Mesodermal cell (in vitro differentiated cells): Measurements from ENCODE around the gene ZMIZ1.
A peak's percentile ranks its signal among the peaks of the same experiment; 100 is the strongest.

Experiments
- H3K27ac ChIP-seq: 2 replicates; pipeline ENCODE4 v1.7.0; 2013; ENCODE audit warnings: mild to moderate bottlenecking, low read depth, low read length, moderate library complexity; ENCODE audit not compliant: severe bottlenecking
- H3K36me3 ChIP-seq: 2 replicates; pipeline ENCODE4 v1.7.1; 2013; ENCODE audit warnings: mild to moderate bottlenecking, low read length, moderate library complexity; ENCODE audit not compliant: control insufficient read depth, insufficient read depth
- H3K4me1 ChIP-seq: one replicate; pipeline ENCODE4 v1.7.1; 2013; ENCODE audit warnings: mild to moderate bottlenecking, low read length; ENCODE audit not compliant: insufficient read depth, control insufficient read depth, poor library complexity, severe bottlenecking
- H3K4me3 ChIP-seq: 2 replicates; pipeline ENCODE4 v1.7.0; 2013; ENCODE audit warnings: low read length, control low read depth, mild to moderate bottlenecking; ENCODE audit not compliant: insufficient read depth, poor library complexity, severe bottlenecking; ENCODE audit errors: extremely low read depth
- H3K9me3 ChIP-seq: 2 replicates; pipeline ENCODE4 v1.7.1; 2013; ENCODE audit warnings: mild to moderate bottlenecking, low read length, moderate library complexity; ENCODE audit not compliant: control insufficient read depth
- WGBS, 2 experiments: methylation state at CpG; one replicate each; pipeline ENCODE4 v1.1.5; 2013; ENCODE audit warnings: missing lambda C conversion rate in 2 of 2; ENCODE audit not compliant: insufficient coverage in 2 of 2; 5-methylcytosine and 5-hydroxymethylcytosine counted together

The ZMIZ1 gene

DNA sequence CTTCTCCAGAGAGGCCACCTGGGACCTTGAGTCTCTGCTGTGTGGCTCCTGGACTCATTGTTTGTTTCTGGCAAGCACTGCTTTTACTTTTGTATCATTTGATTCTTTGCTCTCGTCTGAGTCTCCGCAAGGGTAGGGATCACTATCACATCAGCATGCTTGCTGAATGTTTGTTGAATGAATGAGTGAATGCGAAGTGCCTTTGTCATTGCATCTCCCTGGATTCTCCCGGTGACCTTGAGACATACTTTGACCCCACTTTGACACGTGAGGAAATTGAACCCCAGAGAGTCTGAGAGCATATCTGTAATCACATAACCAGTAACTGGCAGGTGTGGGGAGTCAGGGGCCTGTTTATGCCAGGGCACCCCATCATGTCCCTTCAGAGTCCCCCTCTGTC, 92.8 kb downstream of the ZMIZ1 start:
- Histone ChIP-seq H3K27ac (no peak overlapping the region), H3K9me3 (no peaks in the 10 kb centered on the region), H3K4me1 (peaks cover 41% of the 10 kb centered on the region), H3K36me3 (peaks cover 69% of the 10 kb centered on the region), H3K4me3 (no peak overlapping the region)
- WGBS, 2 experiments, result 38 to 80% methylated on average over 2 to 5 of the region's 5 CpGs

DNA sequence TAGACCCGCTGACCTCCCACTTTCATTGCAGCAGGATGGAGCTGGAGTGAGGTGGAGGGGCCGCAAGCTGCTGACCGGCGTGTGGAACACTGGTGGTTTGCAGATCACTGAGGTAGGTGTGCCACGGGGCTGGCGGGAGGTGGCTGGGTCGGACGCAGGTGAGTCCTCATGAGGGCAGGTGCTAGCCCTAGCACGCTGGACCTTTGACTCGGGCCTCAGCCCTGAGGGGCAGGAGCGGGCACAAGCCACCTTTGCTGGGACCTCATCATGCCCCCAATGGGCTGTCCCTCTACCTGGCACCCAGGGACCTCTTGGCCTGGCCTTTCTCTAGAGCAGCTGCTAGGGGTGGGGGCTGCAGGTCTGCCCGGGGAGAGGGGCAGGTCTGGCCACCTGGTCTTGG, 93.3 kb downstream of the ZMIZ1 start:
- Histone ChIP-seq H3K36me3 (peaks cover 74% of the 10 kb centered on the region), H3K4me3 (no peak overlapping the region), H3K27ac (no peak overlapping the region), H3K9me3 (no peaks in the 10 kb centered on the region), H3K4me1 (peaks cover 37% of the 10 kb centered on the region)
- 93 to 97% methylated on average over 11 of the region's 12 CpGs for WGBS, 2 experiments

DNA sequence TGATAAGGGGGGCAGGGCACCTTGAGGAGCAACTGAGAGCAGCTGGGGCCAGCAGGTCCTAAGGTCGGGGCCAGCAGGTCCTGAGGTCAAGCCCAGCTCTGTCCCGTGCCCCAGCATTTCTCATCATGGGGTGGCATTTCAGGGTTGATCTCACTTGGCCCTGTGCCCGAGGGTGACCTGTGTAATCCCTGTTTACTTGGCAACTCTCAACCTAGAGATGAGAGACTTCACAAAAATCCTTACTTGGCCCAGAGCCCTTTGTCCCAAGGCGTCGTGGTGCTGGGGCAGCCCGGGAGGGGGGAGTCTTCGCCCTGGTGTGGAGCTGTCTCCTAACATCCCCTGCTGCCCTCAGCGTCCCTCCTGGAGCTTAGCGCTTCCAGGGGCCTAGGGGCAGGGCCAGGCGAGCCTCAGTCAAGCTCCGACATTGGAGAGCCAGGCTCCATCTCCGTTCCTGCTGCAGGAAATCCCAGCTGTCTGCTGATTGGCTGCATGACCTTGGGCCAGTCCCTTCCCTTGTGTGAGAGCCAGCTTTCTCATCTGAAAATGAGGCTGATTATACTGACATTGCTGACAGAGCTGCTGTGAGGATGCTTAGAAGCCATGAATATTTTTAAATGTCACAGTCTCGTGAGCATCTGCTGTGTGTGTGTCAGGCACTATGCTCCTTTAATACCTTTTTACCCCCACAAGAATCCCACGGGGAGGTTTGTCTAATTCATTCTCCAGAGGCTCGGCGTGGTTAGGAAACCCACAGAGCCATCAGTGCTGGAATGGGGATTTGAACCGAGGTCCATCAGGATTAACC, 94.3 kb downstream of the ZMIZ1 start:
- WGBS, 2 experiments, result 89 to 92% methylated on average over 15 to 16 of the region's 17 CpGs
- Histone ChIP-seq H3K4me1 (peaks cover 27% of the 10 kb centered on the region), H3K27ac (no peak overlapping the region), H3K4me3 (no peak overlapping the region), H3K9me3 (no peaks in the 10 kb centered on the region), H3K36me3 (peaks cover 81% of the 10 kb centered on the region)

DNA sequence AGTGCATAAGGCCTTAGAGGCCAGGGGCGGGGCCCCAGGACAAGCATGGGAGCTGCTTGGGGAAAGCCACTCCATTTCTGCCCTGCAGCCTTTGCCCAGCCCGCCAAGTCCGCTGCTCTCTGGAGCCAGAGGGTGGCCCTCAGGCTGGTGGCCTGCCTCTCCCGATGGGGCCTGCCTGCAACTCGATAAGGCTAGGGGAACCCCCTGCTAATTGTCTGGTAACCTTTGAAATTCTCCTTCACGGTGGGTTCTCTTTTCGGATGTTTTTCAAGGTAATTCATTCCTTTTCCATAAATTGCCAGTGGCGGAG, 94.9 kb downstream of the ZMIZ1 start:
- Histone ChIP-seq H3K4me3 (no peak overlapping the region), H3K27ac (no peak overlapping the region), H3K36me3 (peaks cover 85% of the 10 kb centered on the region), H3K4me1 (peaks cover 21% of the 10 kb centered on the region), H3K9me3 (no peaks in the 10 kb centered on the region)
- 90 to 96% methylated on average over 6 to 8 of the region's 8 CpGs for WGBS, 2 experiments

DNA sequence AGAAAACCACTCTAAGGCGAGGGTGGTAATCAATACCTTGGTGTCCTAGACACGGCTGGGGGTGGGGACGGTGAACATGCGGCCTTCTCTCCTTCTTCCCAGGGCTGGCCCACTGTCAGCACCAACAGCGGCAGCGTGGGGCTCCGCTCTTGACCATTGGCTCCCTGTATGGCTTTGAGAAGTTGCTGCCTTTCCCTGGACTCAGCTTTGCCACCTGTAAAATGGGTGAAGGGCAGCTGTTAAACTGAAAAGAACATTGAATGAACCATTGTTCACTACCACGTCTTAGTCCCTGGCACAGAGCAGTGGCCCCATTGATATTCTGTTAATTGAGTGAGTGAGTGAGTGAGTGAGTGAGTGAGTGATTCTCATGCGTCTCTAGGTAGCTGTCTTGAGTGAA, 95.3 kb downstream of the ZMIZ1 start:
- H3K36me3 ChIP-seq, result peaks cover 89% of the 10 kb centered on the region
- H3K9me3 ChIP-seq, result no peaks in the 10 kb centered on the region
- H3K4me3 ChIP-seq, result no peak overlapping the region
- peaks cover 17% of the 10 kb centered on the region for H3K4me1 ChIP-seq
- H3K27ac ChIP-seq, result no peak overlapping the region
- 95% methylated on average over 9 of the region's 9 CpGs for WGBS, 2 experiments

DNA sequence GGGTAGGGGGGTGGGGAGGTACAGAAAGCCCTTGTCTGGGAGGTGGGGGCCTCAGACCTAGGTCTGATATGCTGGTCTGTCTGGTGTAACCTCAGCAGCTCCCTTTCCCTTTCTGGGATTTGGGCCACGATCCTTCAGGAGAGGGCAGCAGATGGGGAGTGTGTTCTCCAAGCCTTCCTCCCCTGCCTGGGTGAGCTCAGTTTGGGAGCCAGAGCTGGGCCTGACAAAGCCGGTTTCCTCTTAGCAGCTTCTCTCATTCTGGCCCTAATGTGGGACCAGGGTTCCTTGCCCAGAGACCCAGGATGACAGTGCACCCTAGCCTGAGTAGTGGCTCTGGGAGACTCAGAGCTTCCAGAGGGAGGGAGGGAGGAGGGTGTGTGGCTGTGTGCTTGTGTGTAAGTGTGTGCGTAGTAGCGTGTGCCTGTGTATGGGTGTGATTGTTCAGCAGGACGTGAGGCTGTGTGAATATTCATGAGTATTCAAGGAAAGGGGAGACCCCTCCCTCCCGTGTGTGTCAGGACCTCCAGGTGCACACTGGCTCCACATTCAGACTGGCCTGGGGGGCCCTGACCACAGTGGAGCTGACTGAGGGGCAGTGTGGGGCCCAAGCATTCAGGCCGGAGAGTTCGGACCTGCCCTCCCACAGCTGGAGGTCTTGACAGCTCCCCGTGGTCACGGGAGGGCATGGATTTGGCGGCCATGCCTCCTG, 96.5 kb downstream of the ZMIZ1 start:
- Histone ChIP-seq H3K36me3 (peaks cover 96% of the 10 kb centered on the region), H3K27ac (peak overlapping the region; percentile 1), H3K9me3 (no peaks in the 10 kb centered on the region), H3K4me1 (peaks cover 5% of the 10 kb centered on the region), H3K4me3 (no peak overlapping the region)
- 89% methylated on average over 10 to 11 of the region's 11 CpGs for WGBS, 2 experiments

DNA sequence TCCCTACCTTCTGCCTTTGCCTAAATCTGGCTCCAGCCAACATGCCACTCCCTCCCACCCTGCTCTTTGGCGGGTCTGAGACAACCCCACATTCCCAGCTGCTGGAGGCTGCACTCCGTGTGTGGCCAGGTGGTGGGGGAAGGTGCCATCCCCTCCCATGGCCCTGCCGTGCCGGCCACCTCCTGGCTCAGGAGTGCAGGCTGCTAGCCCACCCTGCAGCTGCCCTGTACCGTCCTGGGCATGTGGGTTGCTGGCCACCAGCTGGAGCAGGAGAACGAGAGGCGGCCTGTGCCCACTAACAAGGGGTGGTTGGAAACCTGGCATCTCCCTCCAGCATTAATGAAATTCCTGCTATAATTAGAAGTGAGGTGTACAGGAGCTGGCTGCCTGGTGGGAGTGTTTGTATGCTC, 97.6 kb downstream of the ZMIZ1 start:
- H3K9me3 ChIP-seq, result no peaks in the 10 kb centered on the region
- H3K4me3 ChIP-seq, result no peak overlapping the region
- H3K36me3 ChIP-seq, result peaks cover 94% of the 10 kb centered on the region
- WGBS, 2 experiments, result 95 to 97% methylated on average over 5 of the region's 7 CpGs
- peaks cover 4% of the 10 kb centered on the region for H3K4me1 ChIP-seq
- H3K27ac ChIP-seq, result no peak overlapping the region

DNA sequence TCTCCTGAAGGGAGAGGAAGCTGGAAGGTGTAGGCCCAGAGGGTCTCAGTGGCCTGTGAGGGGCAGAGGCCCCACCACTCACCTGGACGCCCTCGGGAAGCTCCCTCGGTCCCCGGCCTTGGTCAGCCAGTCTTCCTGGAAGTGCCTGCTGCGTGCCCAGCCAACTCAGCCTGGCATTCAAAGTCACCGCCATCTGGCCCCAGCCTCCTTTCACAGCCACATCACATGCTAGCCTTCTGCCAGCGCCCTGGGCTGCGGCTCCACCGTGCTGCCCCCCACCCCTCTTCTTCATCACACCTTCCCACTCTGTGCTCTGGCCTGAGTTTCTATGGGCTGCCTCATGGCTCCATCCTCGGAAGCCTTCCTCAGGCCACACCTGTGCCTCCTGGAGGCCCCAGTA, 98.0 kb downstream of the ZMIZ1 start:
- Histone ChIP-seq H3K36me3 (peaks cover 94% of the 10 kb centered on the region), H3K4me3 (no peak overlapping the region), H3K9me3 (no peaks in the 10 kb centered on the region), H3K27ac (no peak overlapping the region), H3K4me1 (peaks cover 4% of the 10 kb centered on the region)
- 99% methylated on average over 10 of the region's 10 CpGs for WGBS, 2 experiments

DNA sequence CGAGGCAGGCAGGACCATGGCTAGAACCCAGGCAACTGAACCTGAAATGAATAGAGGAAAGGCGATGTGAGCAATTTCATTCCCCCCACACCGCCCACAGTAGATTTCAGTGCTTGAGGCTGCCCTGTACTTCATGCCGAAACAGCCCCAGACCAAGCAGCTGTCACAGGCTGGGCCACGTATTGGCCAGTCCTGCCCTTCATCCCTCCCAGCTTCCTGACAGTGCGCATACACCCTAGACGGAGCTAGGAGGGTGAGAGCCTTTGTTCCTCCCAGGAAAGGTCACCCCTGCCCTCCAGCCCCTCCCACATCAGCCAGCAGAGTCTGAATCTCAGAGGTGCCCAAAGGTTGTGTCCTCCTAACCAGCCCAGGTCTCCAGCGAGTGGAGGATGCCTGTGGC, 98.8 kb downstream of the ZMIZ1 start:
- H3K4me3 ChIP-seq, result no peak overlapping the region
- 86 to 89% methylated on average over 6 of the region's 8 CpGs for WGBS, 2 experiments
- no peak overlapping the region for H3K27ac ChIP-seq
- no peaks in the 10 kb centered on the region for H3K9me3 ChIP-seq
- H3K36me3 ChIP-seq, result peaks cover 94% of the 10 kb centered on the region
- H3K4me1 ChIP-seq, result peaks cover 4% of the 10 kb centered on the region

DNA sequence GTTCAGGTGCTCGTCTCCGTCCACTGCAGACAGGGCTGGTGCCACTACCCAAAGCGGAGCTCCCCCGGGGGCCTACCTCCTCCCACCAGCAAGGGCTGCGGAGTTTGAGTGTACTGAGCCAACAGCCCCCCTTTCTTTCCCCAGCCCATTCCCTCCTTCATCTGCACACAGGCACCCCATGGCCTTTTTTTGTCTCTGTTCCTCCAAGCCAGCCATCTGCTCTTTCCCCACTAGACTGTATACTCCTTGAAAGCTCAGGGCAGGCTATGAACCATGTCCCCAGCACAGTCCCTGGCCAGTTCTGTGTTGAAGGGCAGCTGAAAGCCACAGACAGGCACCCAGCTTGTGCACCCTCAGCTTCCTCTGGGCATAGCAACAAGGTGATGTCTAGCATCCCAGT, 99.4 kb downstream of the ZMIZ1 start:
- no peaks in the 10 kb centered on the region for H3K9me3 ChIP-seq
- peaks cover 4% of the 10 kb centered on the region for H3K4me1 ChIP-seq
- WGBS, 2 experiments, result 90 to 100% methylated on average over 4 to 5 of the region's 5 CpGs
- H3K4me3 ChIP-seq, result no peak overlapping the region
- peaks cover 92% of the 10 kb centered on the region for H3K36me3 ChIP-seq
- no peak overlapping the region for H3K27ac ChIP-seq

DNA sequence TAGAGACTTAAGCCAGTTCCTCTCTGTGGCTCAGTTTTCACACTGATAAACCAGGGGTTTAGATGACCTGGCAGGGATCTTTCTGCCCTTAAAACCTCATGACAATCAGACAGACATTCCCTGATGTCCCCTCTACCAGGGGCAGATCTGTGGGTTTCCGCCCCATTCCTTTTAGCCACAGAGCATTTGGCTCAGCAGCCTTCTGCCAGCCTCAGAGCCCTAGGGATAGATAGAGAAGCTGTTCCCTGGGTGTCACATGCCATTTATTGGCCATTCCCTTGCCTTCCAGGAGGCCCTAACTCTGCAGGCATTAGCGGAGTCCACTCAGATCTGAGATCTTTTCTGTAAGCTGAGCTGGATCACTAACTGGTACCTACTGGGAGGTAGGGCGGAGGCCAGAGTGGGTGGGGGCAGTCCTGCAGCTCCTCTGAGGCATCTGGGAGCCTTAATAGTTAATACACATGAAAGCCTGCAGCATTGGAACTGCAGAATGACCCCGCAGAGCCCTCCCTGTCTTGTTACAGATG, 101.5 kb downstream of the ZMIZ1 start:
- H3K36me3 ChIP-seq, result peaks cover 94% of the 10 kb centered on the region
- H3K27ac ChIP-seq, result no peak overlapping the region
- 89 to 100% methylated on average over 4 of the region's 4 CpGs for WGBS, 2 experiments
- H3K9me3 ChIP-seq, result no peaks in the 10 kb centered on the region
- no peak overlapping the region for H3K4me3 ChIP-seq
- peaks cover 19% of the 10 kb centered on the region for H3K4me1 ChIP-seq
